BJ (cell line): ENCODE data around the gene BEND6. TPM values are rescaled to one million over a fixed set of nuclear protein-coding genes. Genes with fewer than 3 reads are reported as not detected.

Source experiments
- CTCF ChIA-PET: fragments of 350-600 bp; formaldehyde crosslinking; extraction: SDS; loops from one replicate; lab custom pipeline; 2021; ENCODE audit warnings: antibody characterized with exemption, inconsistent platforms; lab: Yijun Ruan, JAX
- POLR2A ChIA-PET: fragments of 300-600 bp; sonication (Branson Sonifier 250); formaldehyde crosslinking; extraction: SDS; loops from one replicate; lab custom pipeline; 2021; ENCODE audit warnings: antibody characterized with exemption; lab: Charles Lee
- DNase-seq: peaks from one replicate; pipeline ENCODE4 v3.0.0-alpha.2; 2011; ENCODE audit warnings: low read depth
- H3K27me3 ChIP-seq: 2 replicates; pipeline ENCODE4 v1.6.0; 2011; ENCODE audit warnings: low read length; ENCODE audit not compliant: control insufficient read depth, insufficient read depth
- H3K36me3 ChIP-seq: 2 replicates; pipeline ENCODE4 v1.5.1; 2011; ENCODE audit warnings: low read length; ENCODE audit not compliant: control insufficient read depth, insufficient read depth
- H3K4me3 ChIP-seq: 2 replicates; pipeline ENCODE4 v1.5.1; 2011; ENCODE audit warnings: low read depth, mild to moderate bottlenecking, control low read depth, low read length
- polyA plus RNA-seq: library from polyadenylated mRNA; depleted of rRNA; stranded (reverse); fragments of >200 nt; gene quantifications from 2 replicates; pipeline ENCODE4 v1.2.3, GENCODE V29; 2011
- TF ChIP-seq, protein P1 (sequence below): IDR thresholded peaks from 2 replicates; pipeline ENCODE4 v1.5.1; 2011; ENCODE audit warnings: low read depth, mild to moderate bottlenecking, control low read depth, inconsistent platforms, low read length, moderate library complexity; ENCODE audit not compliant: insufficient read depth

The BEND6 gene
- polyA plus RNA-seq, 1 experiment = 4.8 TPM

DNA sequence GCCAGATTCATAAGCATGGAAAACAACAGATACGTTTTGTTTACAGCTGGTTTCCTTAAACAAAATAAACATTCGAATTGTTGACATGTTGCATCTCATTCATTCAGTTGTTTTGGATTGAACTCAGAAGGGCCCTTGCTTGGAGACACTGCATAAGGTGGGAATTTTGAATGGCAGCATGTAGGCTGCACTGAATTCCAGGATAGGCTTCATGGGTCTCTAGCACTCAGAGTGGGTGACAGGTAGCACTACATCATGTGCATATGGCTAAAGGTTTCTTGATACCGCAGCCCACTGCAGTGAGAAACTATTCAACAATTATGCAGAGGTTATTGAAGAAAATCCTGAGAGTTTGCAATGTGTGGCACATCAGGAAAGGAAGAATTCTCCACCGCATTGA lies 1.6 kb downstream of the BEND6 start:
- ChIA-PET POLR2A (no interaction called here), CTCF (interaction anchor here (0.7 to 7.1 kb wide), 6 partner anchors 18 to 364 kb away, joined by 3 to 60 read pairs (median 10); no protein-coding TSS in a partner anchor)
- no peaks in the 10 kb centered on the region for H3K27me3 ChIP-seq
- H3K4me3 ChIP-seq = no peak overlapping the region
- DNase-seq = no peak
- TF ChIP-seq, protein P1, sequence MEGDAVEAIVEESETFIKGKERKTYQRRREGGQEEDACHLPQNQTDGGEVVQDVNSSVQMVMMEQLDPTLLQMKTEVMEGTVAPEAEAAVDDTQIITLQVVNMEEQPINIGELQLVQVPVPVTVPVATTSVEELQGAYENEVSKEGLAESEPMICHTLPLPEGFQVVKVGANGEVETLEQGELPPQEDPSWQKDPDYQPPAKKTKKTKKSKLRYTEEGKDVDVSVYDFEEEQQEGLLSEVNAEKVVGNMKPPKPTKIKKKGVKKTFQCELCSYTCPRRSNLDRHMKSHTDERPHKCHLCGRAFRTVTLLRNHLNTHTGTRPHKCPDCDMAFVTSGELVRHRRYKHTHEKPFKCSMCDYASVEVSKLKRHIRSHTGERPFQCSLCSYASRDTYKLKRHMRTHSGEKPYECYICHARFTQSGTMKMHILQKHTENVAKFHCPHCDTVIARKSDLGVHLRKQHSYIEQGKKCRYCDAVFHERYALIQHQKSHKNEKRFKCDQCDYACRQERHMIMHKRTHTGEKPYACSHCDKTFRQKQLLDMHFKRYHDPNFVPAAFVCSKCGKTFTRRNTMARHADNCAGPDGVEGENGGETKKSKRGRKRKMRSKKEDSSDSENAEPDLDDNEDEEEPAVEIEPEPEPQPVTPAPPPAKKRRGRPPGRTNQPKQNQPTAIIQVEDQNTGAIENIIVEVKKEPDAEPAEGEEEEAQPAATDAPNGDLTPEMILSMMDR = no peak
- no peaks in the 10 kb centered on the region for H3K36me3 ChIP-seq

DNA sequence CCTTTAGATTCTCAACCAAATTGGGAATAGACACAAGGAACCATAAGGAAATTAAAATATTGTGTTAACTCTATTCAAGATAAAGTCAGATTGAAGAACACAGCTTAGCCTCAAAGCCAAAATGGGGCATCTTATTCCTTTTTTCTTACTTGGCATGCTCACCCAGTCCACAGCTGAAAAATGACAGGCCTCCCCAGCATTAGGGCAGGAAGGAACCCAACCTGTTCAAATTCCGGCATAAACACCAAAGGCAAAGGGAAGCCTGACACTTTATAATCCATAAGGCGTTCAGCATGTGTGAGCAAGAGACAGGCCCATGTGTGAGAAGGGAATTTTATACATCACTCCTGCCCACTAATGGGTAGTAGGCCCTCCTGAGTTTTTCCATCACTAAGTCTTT lies 2.9 kb downstream of the BEND6 start:
- ChIA-PET POLR2A (no interaction called here), CTCF (interaction anchor here (1.3 to 7.1 kb wide), 2 partner anchors 55 to 63 kb away, joined by 5 to 60 read pairs; no protein-coding TSS in a partner anchor)
- TF ChIP-seq, protein P1 = no peak
- no peak for DNase-seq
- Histone ChIP-seq H3K27me3 (no peaks in the 10 kb centered on the region), H3K36me3 (no peaks in the 10 kb centered on the region), H3K4me3 (no peak overlapping the region)

DNA sequence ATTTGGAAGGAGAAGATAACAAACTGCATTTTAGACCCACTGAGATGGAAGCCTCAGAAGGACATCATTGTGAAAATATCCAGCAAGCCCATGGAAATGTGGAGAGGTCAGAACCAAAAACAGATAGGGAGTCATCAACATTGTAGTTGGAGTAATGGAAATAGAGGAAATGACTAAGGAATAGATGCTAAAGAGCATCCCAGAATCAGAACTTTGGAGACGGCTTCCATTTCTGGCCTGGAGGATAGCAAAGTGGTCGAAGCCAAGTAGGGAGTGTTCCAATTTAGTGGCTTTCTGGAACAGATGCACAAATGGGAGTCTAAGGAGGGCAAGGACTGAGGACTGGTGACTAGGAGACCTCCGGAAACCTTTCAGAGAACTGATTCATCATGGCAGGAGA lies 3.6 kb downstream of the BEND6 start:
- TF ChIP-seq, protein P1 = no peak
- Histone ChIP-seq H3K4me3 (no peak overlapping the region), H3K36me3 (no peaks in the 10 kb centered on the region), H3K27me3 (no peaks in the 10 kb centered on the region)
- POLR2A ChIA-PET = no interaction called here
- no peak for DNase-seq
- CTCF ChIA-PET = interaction anchor here (0.6 to 7.1 kb wide), 3 partner anchors 10 to 62 kb away, joined by 3 to 60 read pairs (median 5); no protein-coding TSS in a partner anchor

DNA sequence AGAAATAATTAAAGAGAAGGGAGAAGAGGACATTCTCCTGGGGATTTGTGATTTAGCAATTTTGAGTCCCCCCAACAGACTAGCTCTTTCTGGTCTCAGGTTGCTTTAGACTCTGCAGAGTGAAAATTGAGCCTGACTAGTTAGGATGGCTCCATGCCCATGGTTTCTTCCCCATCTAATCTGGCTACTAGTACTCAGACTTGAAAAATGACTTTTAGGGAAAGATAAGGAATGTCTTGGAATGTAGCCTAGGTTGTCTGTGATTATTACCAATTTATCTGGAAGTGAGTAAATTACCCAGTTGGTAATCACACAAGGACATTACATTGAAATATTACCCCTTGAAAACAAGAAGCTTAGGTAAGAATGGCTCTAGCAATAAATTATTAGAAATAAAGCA lies 4.2 kb downstream of the BEND6 start:
- TF ChIP-seq, protein P1 = no peak
- DNase-seq = no peak

DNA sequence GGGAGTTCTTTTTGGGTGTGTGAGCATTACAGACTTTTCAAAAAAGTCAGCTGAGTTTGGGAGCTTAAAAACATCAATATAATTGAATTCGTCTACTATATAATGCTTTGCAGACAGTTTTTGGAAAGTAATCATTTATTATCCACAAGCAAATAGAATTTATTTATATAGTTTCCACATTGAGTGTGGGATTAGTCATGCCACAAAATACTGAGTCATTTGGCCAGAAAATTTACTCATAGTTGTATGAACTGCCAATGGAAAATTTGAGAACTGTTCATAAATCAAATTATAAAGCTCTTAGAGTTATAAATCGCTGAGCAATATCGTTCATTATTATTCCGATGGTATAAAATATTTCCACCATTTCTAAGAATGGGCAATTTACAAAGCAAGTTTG lies 5.0 kb downstream of the BEND6 start:
- POLR2A ChIA-PET = no interaction called here
- peak; percentile 14 for DNase-seq
- Histone ChIP-seq H3K4me3 (no peak overlapping the region), H3K36me3 (no peaks in the 10 kb centered on the region), H3K27me3 (no peaks in the 10 kb centered on the region)
- CTCF ChIA-PET = interaction anchor here (1.4 to 7.1 kb wide), 2 partner anchors 57 to 61 kb away, joined by 4 to 60 read pairs; no protein-coding TSS in a partner anchor
- TF ChIP-seq, protein P1 = no peak

More for the DNA sequence above, 4.2 kb downstream of the BEND6 start:
- H3K27me3 ChIP-seq = no peaks in the 10 kb centered on the region
- H3K4me3 ChIP-seq = no peak overlapping the region
- H3K36me3 ChIP-seq = no peaks in the 10 kb centered on the region
- ChIA-PET CTCF (interaction anchor here (1.4 to 7.1 kb wide), 2 partner anchors 56 to 62 kb away, joined by 4 to 60 read pairs; no protein-coding TSS in a partner anchor), POLR2A (no interaction called here)
